GM12892 (cell line): ENCODE data around the gene GRAMD4.

Experiments
- POLR2A ChIP-seq: IDR thresholded peaks from 2 replicates; pipeline ENCODE4 v1.6.1; 2011; ENCODE audit warnings: low read depth, low read length, control low read depth
- POLR2AphosphoS5 ChIP-seq: IDR thresholded peaks from 2 replicates; pipeline ENCODE4 v1.6.1; 2011; ENCODE audit warnings: low read depth, low read length, control low read depth
- TAF1 ChIP-seq: IDR thresholded peaks from 2 replicates; pipeline ENCODE4 v1.6.1; 2011; ENCODE audit warnings: low read depth, mild to moderate bottlenecking, control low read depth, low read length, borderline replicate concordance

DNA sequence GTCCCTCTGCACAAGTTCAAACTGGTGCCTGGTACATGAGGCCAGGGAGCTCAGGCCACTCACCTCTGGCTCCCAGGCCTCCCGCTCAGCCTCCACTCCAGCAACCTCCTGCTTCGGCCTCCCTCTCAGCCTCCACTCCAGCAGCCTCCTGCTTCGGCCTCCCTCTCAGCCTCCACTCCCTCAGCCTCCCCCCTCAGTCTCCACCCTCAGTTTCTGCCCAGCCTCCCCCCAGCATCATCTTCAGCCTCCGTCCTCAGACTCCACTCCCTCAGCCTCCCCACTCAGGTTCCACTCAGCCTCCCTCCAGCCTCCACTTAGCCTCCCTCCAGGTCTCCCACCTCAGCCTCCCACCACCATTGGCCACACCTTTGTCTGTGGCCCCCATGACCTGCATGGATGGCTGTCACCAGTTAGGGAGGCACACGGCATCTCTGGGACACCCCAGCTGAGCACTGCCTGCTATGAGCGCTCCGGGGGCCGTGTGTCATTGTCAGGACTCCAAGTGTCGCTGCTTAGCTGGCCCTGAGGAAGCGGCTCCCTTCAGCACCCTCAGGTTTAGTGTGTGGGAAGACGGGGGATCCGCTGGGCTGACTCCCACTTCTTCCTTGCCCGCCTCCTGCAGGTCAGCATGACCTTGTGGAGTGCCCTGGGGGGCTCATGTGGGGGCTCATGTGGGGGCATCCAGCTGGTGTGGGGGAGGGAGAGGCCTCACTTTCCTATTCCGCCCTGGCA lies 39.0 kb downstream of the GRAMD4 start:
- TF ChIP-seq POLR2A: no peak
- TF ChIP-seq POLR2AphosphoS5: no peak
- TF ChIP-seq TAF1: no peak
